K562 (cell line): ENCODE results near the gene TAS1R3. TPM values are rescaled to one million over a fixed set of nuclear protein-coding genes. Genes with fewer than 3 reads are reported as not detected.

Experiments
- E2F6 ChIP-seq, 2 experiments: IDR thresholded peaks; 2 replicates each; pipeline ENCODE4 v1.6.1; 2011; ENCODE audit warnings: borderline replicate concordance in 1 of 2, control low read depth in 1 of 2, low read depth in 1 of 2, low read length in 1 of 2, mild to moderate bottlenecking in 1 of 2, mixed read lengths in 1 of 2, moderate library complexity in 1 of 2; ENCODE audit not compliant: insufficient read depth in 1 of 2, insufficient read length in 1 of 2, poor library complexity in 1 of 2, severe bottlenecking in 1 of 2; ENCODE audit errors: extremely low read depth in 1 of 2
- ETV1 ChIP-seq: fragments of 450-650 bp; conservative IDR thresholded peaks from 2 replicates; pipeline ENCODE4 v1.6.1; 2016; ENCODE audit warnings: missing genetic modification characterization, control low read depth, low read depth, missing compliant biosample characterization
- FOXA1 ChIP-seq: fragments of 450-650 bp; IDR thresholded peaks from 2 replicates; pipeline ENCODE4 v1.6.1; 2016; ENCODE audit warnings: mild to moderate bottlenecking, borderline replicate concordance
- GTF3C2 ChIP-seq: IDR thresholded peaks from 3 replicates; pipeline ENCODE4 v1.6.1; 2011; ENCODE audit warnings: borderline replicate concordance, mild to moderate bottlenecking, moderate library complexity; ENCODE audit not compliant: insufficient read length; ENCODE audit errors: extremely low read depth
- HCFC1 ChIP-seq: IDR thresholded peaks from 2 replicates; pipeline ENCODE4 v1.6.1; 2012; ENCODE audit warnings: low read depth, low read length, improper control_type of control experiment
- NCOA1 ChIP-seq: fragments of 450-650 bp; IDR thresholded peaks from 2 replicates; pipeline ENCODE4 v1.6.1; 2016; ENCODE audit warnings: low read depth
- ZNF133 ChIP-seq: fragments of 250-450 bp; sonication (Bioruptor Pico); IDR thresholded peaks from 2 replicates; pipeline ENCODE4 v1.4.0; 2020; ENCODE audit warnings: mild to moderate bottlenecking
- ZNF253 ChIP-seq: fragments of 250-450 bp; sonication (Bioruptor Pico); conservative IDR thresholded peaks from 2 replicates; pipeline ENCODE4 v1.6.1; 2021; ENCODE audit warnings: mild to moderate bottlenecking
- polyA plus RNA-seq, 8 experiments: library from polyadenylated mRNA; depleted of rRNA in 4 of 8; stranded (reverse) in 5 of 8; unstranded in 3 of 8; fragments of >200 nt; fragmentation: Nextera tagmentation in 2 of 8; fragmentation: Illumina TruSeq in 1 of 8; extraction: Ambion mirVana in 2 of 8; extraction: Trizol in 1 of 8; gene quantifications; 2 replicates each; pipeline versions ENCODE4 v1.2.1 to v1.2.3, GENCODE V29; 2011 to 2014; ENCODE audit warnings: inconsistent platforms in 1 of 8, missing spikeins in 1 of 8
- total RNA-seq, 7 experiments: library from RNA; depleted of rRNA in 6 of 7; stranded (reverse); fragments of >200 nt in 6 of 7; fragmentation: Illumina TruSeq in 2 of 7; extraction: Trizol in 2 of 7; gene quantifications; 2 replicates each; pipeline versions ENCODE4 v1.2.1 to v1.2.3, GENCODE V29; 2011 to 2021; ENCODE audit warnings: low replicate concordance in 1 of 7
- TF ChIP-seq, protein P1 (sequence below): sonication (generic); formaldehyde crosslinking; IDR thresholded peaks from 2 replicates; pipeline ENCODE4 v1.8.1; 2023; ENCODE audit warnings: mild to moderate bottlenecking, missing genetic modification reagents
- TF ChIP-seq, protein P2 (sequence below): sonication (generic); formaldehyde crosslinking; IDR thresholded peaks from 2 replicates; pipeline ENCODE4 v1.9.0; 2022; ENCODE audit warnings: mild to moderate bottlenecking, missing genetic modification reagents
- TF ChIP-seq, protein P3 (sequence below): fragments of 250-450 bp; sonication (Bioruptor Pico); IDR thresholded peaks from 2 replicates; pipeline ENCODE4 v1.4.0; 2020

TAS1R3 gene
- total and polyA plus RNA-seq, 9 of the 15 experiments (the other 6 are each of a cell fraction or from before 2014, with no cell fraction given), result 0.07 to 0.13 TPM; not detected in 7

DNA sequence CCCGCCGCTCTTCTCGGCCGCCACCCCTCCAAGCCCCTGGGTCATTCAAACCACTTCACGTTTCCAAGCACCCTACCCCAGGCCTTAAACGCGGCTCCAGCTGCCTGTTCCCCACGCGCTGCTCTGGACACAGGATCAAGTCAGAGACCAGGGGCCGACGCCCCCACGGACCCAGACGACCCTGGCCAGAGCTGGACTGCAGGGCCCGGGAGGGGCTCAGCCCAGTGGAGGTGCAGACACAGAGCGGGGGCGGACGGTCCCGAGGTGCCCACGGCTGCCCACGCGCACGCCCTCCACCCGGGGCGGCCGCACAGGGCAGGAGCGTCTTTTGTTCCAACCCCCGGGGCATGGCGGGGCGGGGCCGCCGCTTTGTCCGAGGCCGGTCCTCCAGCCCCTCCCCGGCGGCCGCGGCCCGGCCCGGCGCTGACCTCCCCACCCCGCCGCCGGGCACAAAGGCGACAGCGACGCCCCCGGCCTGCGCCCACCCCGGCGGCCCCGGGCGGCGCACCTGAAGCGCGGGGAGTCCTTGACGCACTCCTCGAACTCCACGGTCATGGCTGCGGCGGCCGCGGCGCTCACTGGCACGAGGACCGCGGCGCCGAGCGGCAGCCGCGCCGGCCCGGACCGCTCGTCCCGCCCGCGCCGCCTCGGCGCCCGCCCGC is 23.7 kb upstream of the TAS1R3 start (continued):
- TF ChIP-seq ZNF253 (CRISPR knock-in tag) (no peak), GTF3C2 (no peak), FOXA1 (no peak), ZNF133 (CRISPR knock-in tag) (no peak), HCFC1 (no peak), ETV1 (tag) (no peak), E2F6 (IDR thresholded peaks at IDR 0.05; ENCODE audit: borderline replicate concordance in 1 of 2, extremely low read depth in 1 of 2, insufficient read depth in 1 of 2, insufficient read length in 1 of 2, low read depth in 1 of 2, low read length in 1 of 2, poor library complexity in 1 of 2, severe bottlenecking in 1 of 2) (peak; percentile 74 to 95), NCOA1 (no peak)
- TF ChIP-seq, protein P1, sequence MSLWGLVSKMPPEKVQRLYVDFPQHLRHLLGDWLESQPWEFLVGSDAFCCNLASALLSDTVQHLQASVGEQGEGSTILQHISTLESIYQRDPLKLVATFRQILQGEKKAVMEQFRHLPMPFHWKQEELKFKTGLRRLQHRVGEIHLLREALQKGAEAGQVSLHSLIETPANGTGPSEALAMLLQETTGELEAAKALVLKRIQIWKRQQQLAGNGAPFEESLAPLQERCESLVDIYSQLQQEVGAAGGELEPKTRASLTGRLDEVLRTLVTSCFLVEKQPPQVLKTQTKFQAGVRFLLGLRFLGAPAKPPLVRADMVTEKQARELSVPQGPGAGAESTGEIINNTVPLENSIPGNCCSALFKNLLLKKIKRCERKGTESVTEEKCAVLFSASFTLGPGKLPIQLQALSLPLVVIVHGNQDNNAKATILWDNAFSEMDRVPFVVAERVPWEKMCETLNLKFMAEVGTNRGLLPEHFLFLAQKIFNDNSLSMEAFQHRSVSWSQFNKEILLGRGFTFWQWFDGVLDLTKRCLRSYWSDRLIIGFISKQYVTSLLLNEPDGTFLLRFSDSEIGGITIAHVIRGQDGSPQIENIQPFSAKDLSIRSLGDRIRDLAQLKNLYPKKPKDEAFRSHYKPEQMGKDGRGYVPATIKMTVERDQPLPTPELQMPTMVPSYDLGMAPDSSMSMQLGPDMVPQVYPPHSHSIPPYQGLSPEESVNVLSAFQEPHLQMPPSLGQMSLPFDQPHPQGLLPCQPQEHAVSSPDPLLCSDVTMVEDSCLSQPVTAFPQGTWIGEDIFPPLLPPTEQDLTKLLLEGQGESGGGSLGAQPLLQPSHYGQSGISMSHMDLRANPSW (CRISPR knock-in tag), result no peak
- TF ChIP-seq, protein P2, sequence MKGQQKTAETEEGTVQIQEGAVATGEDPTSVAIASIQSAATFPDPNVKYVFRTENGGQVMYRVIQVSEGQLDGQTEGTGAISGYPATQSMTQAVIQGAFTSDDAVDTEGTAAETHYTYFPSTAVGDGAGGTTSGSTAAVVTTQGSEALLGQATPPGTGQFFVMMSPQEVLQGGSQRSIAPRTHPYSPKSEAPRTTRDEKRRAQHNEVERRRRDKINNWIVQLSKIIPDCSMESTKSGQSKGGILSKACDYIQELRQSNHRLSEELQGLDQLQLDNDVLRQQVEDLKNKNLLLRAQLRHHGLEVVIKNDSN, result no peak; the same call in 1 of the 2 replicates
- TF ChIP-seq, protein P3, sequence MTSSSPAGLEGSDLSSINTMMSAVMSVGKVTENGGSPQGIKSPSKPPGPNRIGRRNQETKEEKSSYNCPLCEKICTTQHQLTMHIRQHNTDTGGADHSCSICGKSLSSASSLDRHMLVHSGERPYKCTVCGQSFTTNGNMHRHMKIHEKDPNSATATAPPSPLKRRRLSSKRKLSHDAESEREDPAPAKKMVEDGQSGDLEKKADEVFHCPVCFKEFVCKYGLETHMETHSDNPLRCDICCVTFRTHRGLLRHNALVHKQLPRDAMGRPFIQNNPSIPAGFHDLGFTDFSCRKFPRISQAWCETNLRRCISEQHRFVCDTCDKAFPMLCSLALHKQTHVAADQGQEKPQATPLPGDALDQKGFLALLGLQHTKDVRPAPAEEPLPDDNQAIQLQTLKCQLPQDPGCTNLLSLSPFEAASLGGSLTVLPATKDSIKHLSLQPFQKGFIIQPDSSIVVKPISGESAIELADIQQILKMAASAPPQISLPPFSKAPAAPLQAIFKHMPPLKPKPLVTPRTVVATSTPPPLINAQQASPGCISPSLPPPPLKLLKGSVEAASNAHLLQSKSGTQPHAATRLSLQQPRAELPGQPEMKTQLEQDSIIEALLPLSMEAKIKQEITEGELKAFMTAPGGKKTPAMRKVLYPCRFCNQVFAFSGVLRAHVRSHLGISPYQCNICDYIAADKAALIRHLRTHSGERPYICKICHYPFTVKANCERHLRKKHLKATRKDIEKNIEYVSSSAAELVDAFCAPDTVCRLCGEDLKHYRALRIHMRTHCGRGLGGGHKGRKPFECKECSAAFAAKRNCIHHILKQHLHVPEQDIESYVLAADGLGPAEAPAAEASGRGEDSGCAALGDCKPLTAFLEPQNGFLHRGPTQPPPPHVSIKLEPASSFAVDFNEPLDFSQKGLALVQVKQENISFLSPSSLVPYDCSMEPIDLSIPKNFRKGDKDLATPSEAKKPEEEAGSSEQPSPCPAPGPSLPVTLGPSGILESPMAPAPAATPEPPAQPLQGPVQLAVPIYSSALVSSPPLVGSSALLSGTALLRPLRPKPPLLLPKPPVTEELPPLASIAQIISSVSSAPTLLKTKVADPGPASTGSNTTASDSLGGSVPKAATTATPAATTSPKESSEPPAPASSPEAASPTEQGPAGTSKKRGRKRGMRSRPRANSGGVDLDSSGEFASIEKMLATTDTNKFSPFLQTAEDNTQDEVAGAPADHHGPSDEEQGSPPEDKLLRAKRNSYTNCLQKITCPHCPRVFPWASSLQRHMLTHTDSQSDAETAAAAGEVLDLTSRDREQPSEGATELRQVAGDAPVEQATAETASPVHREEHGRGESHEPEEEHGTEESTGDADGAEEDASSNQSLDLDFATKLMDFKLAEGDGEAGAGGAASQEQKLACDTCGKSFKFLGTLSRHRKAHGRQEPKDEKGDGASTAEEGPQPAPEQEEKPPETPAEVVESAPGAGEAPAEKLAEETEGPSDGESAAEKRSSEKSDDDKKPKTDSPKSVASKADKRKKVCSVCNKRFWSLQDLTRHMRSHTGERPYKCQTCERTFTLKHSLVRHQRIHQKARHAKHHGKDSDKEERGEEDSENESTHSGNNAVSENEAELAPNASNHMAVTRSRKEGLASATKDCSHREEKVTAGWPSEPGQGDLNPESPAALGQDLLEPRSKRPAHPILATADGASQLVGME (CRISPR knock-in tag), result no peak
